B cell (primary cell): Measurements from ENCODE around the gene TMEM132D. TPM values are rescaled to one million over a fixed set of nuclear protein-coding genes. Genes with fewer than 3 reads are reported as not detected.

Experiments
- ATAC-seq: fragments of 200-7000 bp; cut with Tn5 transposase; one replicate; pipeline ENCODE4 v1.10.0; 2021; ENCODE audit warnings: low read depth, mild to moderate bottlenecking, moderate number of reproducible peaks, moderate library complexity
- CTCF ChIA-PET: fragments of 350-600 bp; sonication (Branson Sonifier 250); formaldehyde crosslinking; loops from one replicate; lab custom pipeline; 2021; ENCODE audit warnings: antibody characterized with exemption, inconsistent platforms; lab: Charles Lee
- POLR2A ChIA-PET: fragments of 350-600 bp; sonication (Branson Sonifier 250); formaldehyde crosslinking; loops from one replicate; lab custom pipeline; 2021; ENCODE audit warnings: antibody characterized with exemption; lab: Charles Lee
- DNase-seq: peaks from one replicate; pipeline ENCODE4 v3.0.0; 2013
- H2AFZ ChIP-seq: 2 replicates; pipeline ENCODE4 v1.6.1; 2012; ENCODE audit warnings: mild to moderate bottlenecking, low read depth, low read length; ENCODE audit not compliant: insufficient read depth, poor library complexity, severe bottlenecking
- H3K27ac ChIP-seq, 2 donors: 1 replicate in 1 of 2; 2 replicates in 1 of 2; pipeline ENCODE4 v1.5.1; 2012 to 2013; ENCODE audit warnings: low read length in 2 of 2, mild to moderate bottlenecking in 2 of 2, moderate library complexity in 1 of 2
- H3K27me3 ChIP-seq, 4 experiments: fragments of 200-600 bp in 1 of 4; sonication (generic) in 1 of 4; replicated peaks in 1 of 4; 1 replicate in 2 of 4; 2 replicates in 2 of 4; pipeline versions ENCODE4 v1.6.1 to v1.7.0; 2013 to 2016; ENCODE audit warnings: low read length in 3 of 4, mild to moderate bottlenecking in 2 of 4, mixed read lengths in 1 of 4, moderate library complexity in 1 of 4; ENCODE audit not compliant: insufficient read depth in 4 of 4, control insufficient read depth in 3 of 4; ENCODE audit errors: control extremely low read depth in 1 of 4
- H3K36me3 ChIP-seq, 2 experiments: replicated peaks in 1 of 2; 1 replicate in 1 of 2; 2 replicates in 1 of 2; pipeline versions ENCODE4 v1.6.1 to v1.7.1; 2013; ENCODE audit warnings: low read length in 1 of 2; ENCODE audit not compliant: insufficient read depth in 2 of 2, control insufficient read depth in 1 of 2; ENCODE audit errors: control extremely low read depth in 1 of 2, extremely low read depth in 1 of 2
- H3K4me1 ChIP-seq, 2 donors: fragments of 200-600 bp in 1 of 2; sonication (generic) in 1 of 2; 1 replicate in 1 of 2; 2 replicates in 1 of 2; pipeline versions ENCODE4 v1.5.1 to v1.6.1; 2013 to 2017; ENCODE audit warnings: low read length in 2 of 2; ENCODE audit not compliant: control insufficient read depth in 2 of 2, insufficient read depth in 2 of 2
- H3K4me2 ChIP-seq: replicated peaks from 2 replicates; pipeline ENCODE3; 2012; ENCODE audit warnings: mild to moderate bottlenecking, low read depth, low read length; ENCODE audit not compliant: poor library complexity, severe bottlenecking
- H3K4me3 ChIP-seq, 5 experiments: fragments of 200-600 bp in 1 of 5; sonication (generic) in 1 of 5; 1 replicate in 3 of 5; 2 replicates in 2 of 5; pipeline versions ENCODE4 v1.5.1 to v1.7.0; 2011 to 2016; ENCODE audit warnings: low read length in 4 of 5, mild to moderate bottlenecking in 4 of 5, low read depth in 2 of 5, control low read depth in 1 of 5, moderate library complexity in 1 of 5; ENCODE audit not compliant: insufficient read depth in 1 of 5; ENCODE audit errors: control extremely low read depth in 1 of 5, extremely low read depth in 1 of 5
- H3K79me2 ChIP-seq: fragments of 200-600 bp; sonication (generic); one replicate; pipeline ENCODE4 v1.6.0; 2016; ENCODE audit warnings: low read length; ENCODE audit not compliant: control insufficient read depth, insufficient read depth
- H3K9ac ChIP-seq: fragments of 200-600 bp; sonication (generic); 2 replicates; pipeline ENCODE4 v1.6.1; 2017; ENCODE audit warnings: mild to moderate bottlenecking, low read length, moderate library complexity
- H3K9me3 ChIP-seq, 3 donors: one replicate each; pipeline versions ENCODE4 v1.6.1 to v1.7.1; 2013; ENCODE audit warnings: low read length in 2 of 3; ENCODE audit not compliant: control insufficient read depth in 2 of 3, insufficient read depth in 1 of 3; ENCODE audit errors: control extremely low read depth in 1 of 3
- H4K20me1 ChIP-seq: 2 replicates; pipeline ENCODE4 v1.6.0; 2012; ENCODE audit warnings: mild to moderate bottlenecking, low read length; ENCODE audit not compliant: insufficient read depth, control insufficient read depth, poor library complexity, severe bottlenecking
- H3K27ac Mint-ChIP-seq: one replicate; pipeline ENCODE4 v1.8.0; 2021; ENCODE audit warnings: mixed read lengths
- H3K27me3 Mint-ChIP-seq: one replicate; pipeline ENCODE4 v1.8.0; 2021; ENCODE audit warnings: mixed read lengths
- H3K4me1 Mint-ChIP-seq: one replicate; pipeline ENCODE4 v1.8.0; 2021; ENCODE audit warnings: mixed read lengths
- H3K4me3 Mint-ChIP-seq: one replicate; pipeline ENCODE4 v1.8.0; 2021; ENCODE audit warnings: mixed read lengths
- H3K9me3 Mint-ChIP-seq: one replicate; pipeline ENCODE4 v1.8.0; 2022; ENCODE audit warnings: mixed read lengths; ENCODE audit not compliant: insufficient read depth
- CTCF ChIP-seq: fragments of 200-600 bp; IDR thresholded peaks from one replicate; pipeline ENCODE4 v1.8.0; 2022; ENCODE audit warnings: antibody characterized with exemption, mild to moderate bottlenecking
- EZH2 ChIP-seq: IDR thresholded peaks from 2 replicates; pipeline ENCODE4 v1.6.1; 2012; ENCODE audit warnings: borderline replicate concordance, low read depth, mild to moderate bottlenecking, moderate library complexity, low read length; ENCODE audit not compliant: insufficient read depth, poor library complexity, severe bottlenecking
- WGBS: methylation state at CpG from one replicate; pipeline ENCODE4 v1.1.5; 2013; ENCODE audit warnings: missing lambda C conversion rate; ENCODE audit not compliant: insufficient coverage; 5-methylcytosine and 5-hydroxymethylcytosine counted together
- intact Hi-C: fragments of 100-400 bp; cut with micrococcal nuclease; formaldehyde crosslinking; loops from one replicate; pipeline ENCODE4 v1.10.0; 2022
- polyA plus RNA-seq: library from polyadenylated mRNA; depleted of rRNA; stranded (reverse); fragments of >200 nt; gene quantifications from 2 replicates; pipeline ENCODE4 v1.2.3, GENCODE V29; 2012
- total RNA-seq, 2 donors: library from RNA; stranded (reverse); fragments of 120-200 nt in 1 of 2; gene quantifications; 1 replicate in 1 of 2; 2 replicates in 1 of 2; pipeline versions ENCODE4 v1.2.3 to v1.2.4, GENCODE V29; 2013 to 2022

TMEM132D gene
- total and polyA plus RNA-seq, 2 donors (not counting 1 experiment from before 2014, with no cell fraction given) = not detected

DNA sequence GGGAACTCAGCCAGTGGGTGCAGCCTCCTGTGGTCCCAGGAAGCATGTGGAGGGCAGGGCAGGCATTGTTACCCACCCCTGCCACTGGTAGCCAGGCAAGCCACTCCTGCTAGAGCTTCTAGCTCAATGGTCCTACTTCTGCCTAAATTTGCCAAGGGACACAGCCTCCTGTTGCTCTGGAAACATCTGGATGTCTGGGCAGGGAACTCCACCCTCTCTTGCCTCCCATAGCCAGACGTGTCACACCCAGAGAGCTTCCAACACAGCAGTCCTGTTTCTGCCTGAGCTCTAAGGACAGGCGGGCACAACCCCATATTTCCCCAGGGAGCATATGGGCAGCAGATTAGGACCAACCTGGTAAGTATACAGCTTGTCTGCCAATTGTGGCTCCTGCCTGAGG lies 700.4 kb downstream of the TMEM132D start:
- 49% methylated on average over 2 of the region's 2 CpGs for WGBS
- TF ChIP-seq EZH2 (no peak), CTCF (no peak)
- Histone ChIP-seq H3K9ac (no peak overlapping the region), H3K4me3 (no peak overlapping the region), H3K79me2 (no peaks in the 10 kb centered on the region), H4K20me1 (no peaks in the 10 kb centered on the region), H3K4me2 (no peak overlapping the region), H3K27ac (no peak overlapping the region), H3K27me3 (peaks cover 0 to 2% (median 0%) of the 10 kb centered on the region in 4 experiments), H3K4me1 (no peaks in the 10 kb centered on the region), H3K36me3 (no peaks in the 10 kb centered on the region), H2AFZ (no peak overlapping the region), H3K9me3 (peaks cover 0 to 6% (median 0%) of the 10 kb centered on the region in 3 donors)
- no peak for ATAC-seq
- CTCF ChIA-PET = no interaction called here
- no peak overlapping the region for H3K27ac Mint-ChIP-seq
- DNase-seq = no peak
- H3K9me3 Mint-ChIP-seq = peaks cover 2% of the 10 kb centered on the region
- H3K4me3 Mint-ChIP-seq = no peak overlapping the region
- POLR2A ChIA-PET = no interaction called here
- intact Hi-C loops = no loop called here
- peaks cover 7% of the 10 kb centered on the region for H3K27me3 Mint-ChIP-seq
- no peaks in the 10 kb centered on the region for H3K4me1 Mint-ChIP-seq

- no peak for ATAC-seq
- ChIA-PET CTCF (no interaction called here), POLR2A (no interaction called here)
- Mint-ChIP-seq H3K4me1 (no peaks in the 10 kb centered on the region), H3K4me3 (no peak overlapping the region), H3K27me3 (peaks cover 7% of the 10 kb centered on the region), H3K9me3 (peaks cover 6% of the 10 kb centered on the region), H3K27ac (no peak overlapping the region)
- Histone ChIP-seq H3K27ac (no peak overlapping the region), H3K27me3 (peaks cover 0 to 2% (median 0%) of the 10 kb centered on the region in 4 experiments), H3K79me2 (no peaks in the 10 kb centered on the region), H3K4me2 (no peak overlapping the region), H2AFZ (no peak overlapping the region), H3K9me3 (peaks cover 0 to 6% (median 0%) of the 10 kb centered on the region in 3 donors), H4K20me1 (no peaks in the 10 kb centered on the region), H3K9ac (no peak overlapping the region), H3K36me3 (no peaks in the 10 kb centered on the region), H3K4me3 (no peak overlapping the region), H3K4me1 (no peaks in the 10 kb centered on the region)
- intact Hi-C loops = no loop called here
- DNase-seq = no peak
- 42% methylated on average over 2 of the region's 6 CpGs for WGBS
- no peak for TF ChIP-seq CTCF
- no peak for TF ChIP-seq EZH2
Measured at GRCh38 chr12:129202109-129202814, 701.6 kb downstream of the TMEM132D start.
